Esophagus muscularis mucosa (tissue), 2 donors: Measurements from ENCODE around the gene C4orf17.

Experiments
- POLR2A ChIP-seq: fragments of 450-650 bp; IDR thresholded peaks from one replicate; pipeline ENCODE4 v1.6.1; 2017; ENCODE audit warnings: antibody characterized with exemption, moderate library complexity, mild to moderate bottlenecking, low read depth
- POLR2AphosphoS5 ChIP-seq, 2 donors: sonication (generic); formaldehyde crosslinking; IDR thresholded peaks; one replicate each; pipeline ENCODE4 v1.6.1; 2017; ENCODE audit warnings: antibody characterized with exemption in 2 of 2

- TF ChIP-seq POLR2AphosphoS5 (IDR thresholded peaks at IDR 0.05) (no peak), POLR2A (no peak)
Measured at GRCh38 chr4:99536848-99537247, 26.0 kb downstream of the C4orf17 start.
